GM13977 (cell line): ENCODE results near the gene HYI.
"Not testable (repeated sequence)": the region's sequence is repeated elsewhere in the genome, so short reads cannot be mapped to it uniquely, and the experiment has no call there.

Source experiments
- DNase-seq: peaks from one replicate; pipeline ENCODE4 v3.0.0; 2012; ENCODE audit warnings: low spot score
- in situ Hi-C: fragments of 300-500 bp; cut with MboI; formaldehyde crosslinking; loops from one replicate; pipeline ENCODE4 v1.12.0; 2022; ENCODE audit warnings: low sequenced_read_pairs, low pct_unique_long_range_greater_than_20kb, mixed read lengths, inconsistent platforms; ENCODE audit not compliant: unreplicated experiment
- TF ChIP-seq, protein P1 (sequence below): IDR thresholded peaks from 2 replicates; pipeline ENCODE4 v1.5.1; 2012; ENCODE audit warnings: mild to moderate bottlenecking, control low read depth; ENCODE audit not compliant: insufficient read depth; ENCODE audit errors: extremely low read depth, missing control alignments

Gene HYI, protein sequence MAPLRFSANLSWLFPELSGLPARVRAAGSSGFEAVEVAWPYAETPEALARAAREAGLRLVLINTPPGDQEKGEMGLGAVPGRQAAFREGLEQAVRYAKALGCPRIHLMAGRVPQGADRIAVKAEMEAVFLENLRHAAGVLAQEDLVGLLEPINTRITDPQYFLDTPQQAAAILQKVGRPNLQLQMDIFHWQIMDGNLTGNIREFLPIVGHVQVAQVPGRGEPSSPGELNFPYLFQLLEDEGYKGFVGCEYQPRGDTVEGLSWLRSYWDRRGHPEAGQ

DNA sequence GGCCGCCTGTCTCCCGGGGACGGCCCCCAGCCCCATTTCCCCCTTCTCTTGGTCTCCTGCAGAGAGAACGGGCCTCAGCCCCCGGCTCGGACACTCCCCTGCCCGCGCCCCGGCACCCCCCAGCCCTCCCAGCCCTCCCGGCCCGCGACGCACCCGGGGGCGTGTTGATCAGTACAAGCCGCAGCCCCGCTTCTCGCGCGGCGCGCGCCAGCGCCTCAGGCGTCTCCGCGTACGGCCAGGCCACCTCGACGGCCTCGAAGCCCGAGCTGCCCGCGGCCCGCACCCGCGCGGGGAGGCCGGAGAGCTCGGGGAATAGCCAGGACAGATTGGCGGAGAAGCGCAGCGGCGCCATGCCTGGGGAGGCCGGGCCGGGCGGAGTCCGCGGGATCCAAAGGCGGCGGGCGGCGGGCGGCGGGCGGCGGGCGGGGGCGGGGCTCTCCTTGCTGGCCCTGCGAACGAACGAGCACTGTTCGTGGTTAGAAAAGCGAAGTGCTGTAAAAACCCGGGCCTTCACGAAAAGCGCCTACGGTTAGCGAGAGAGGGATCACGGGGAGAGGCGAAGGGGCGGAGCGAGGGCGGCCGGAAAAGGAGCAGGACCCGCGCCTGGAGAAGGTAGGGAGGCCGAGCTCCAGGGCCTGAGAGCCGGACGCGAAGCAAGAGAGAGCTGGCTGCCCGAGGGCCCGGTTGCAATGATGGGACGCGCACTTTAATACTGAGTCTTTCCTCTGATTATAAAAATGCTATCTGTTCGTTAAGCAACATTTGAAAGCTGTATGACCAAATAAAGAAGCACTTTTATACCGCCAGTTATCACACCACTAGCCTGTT lies at the start of gene HYI:
HYI (minus strand) TSS at position 490 of the 828 bp plus-strand sequence; CDS start at position 352, 138 bp downstream.
- TF ChIP-seq, protein P1, sequence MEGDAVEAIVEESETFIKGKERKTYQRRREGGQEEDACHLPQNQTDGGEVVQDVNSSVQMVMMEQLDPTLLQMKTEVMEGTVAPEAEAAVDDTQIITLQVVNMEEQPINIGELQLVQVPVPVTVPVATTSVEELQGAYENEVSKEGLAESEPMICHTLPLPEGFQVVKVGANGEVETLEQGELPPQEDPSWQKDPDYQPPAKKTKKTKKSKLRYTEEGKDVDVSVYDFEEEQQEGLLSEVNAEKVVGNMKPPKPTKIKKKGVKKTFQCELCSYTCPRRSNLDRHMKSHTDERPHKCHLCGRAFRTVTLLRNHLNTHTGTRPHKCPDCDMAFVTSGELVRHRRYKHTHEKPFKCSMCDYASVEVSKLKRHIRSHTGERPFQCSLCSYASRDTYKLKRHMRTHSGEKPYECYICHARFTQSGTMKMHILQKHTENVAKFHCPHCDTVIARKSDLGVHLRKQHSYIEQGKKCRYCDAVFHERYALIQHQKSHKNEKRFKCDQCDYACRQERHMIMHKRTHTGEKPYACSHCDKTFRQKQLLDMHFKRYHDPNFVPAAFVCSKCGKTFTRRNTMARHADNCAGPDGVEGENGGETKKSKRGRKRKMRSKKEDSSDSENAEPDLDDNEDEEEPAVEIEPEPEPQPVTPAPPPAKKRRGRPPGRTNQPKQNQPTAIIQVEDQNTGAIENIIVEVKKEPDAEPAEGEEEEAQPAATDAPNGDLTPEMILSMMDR: no peak
- peak; percentile 78 for DNase-seq

DNA sequence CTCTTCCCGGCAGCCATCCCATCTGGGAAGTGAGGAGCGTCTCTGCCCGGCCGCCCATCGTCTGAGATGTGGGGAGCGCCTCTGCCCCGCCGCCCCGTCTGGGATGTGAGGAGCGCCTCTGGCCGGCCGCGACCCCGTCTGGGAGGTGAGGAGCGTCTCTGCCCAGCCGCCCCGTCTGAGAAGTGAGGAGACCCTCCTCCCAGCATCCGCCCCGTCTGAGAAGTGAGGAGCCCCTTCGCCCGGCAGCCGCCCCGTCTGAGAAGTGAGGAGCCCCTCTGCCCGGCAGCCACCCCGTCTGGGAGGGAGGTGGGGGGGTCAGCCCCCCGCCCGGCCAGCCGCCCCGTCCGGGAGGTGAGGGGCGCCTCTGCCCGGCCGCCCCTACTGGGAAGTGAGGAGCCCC lies 48.1 kb upstream of the HYI start:
- DNase-seq, in situ Hi-C loops: not testable (repeated sequence)

More for the DNA sequence above, at the start of gene HYI:
- in situ Hi-C loops: no loop called here

DNA sequence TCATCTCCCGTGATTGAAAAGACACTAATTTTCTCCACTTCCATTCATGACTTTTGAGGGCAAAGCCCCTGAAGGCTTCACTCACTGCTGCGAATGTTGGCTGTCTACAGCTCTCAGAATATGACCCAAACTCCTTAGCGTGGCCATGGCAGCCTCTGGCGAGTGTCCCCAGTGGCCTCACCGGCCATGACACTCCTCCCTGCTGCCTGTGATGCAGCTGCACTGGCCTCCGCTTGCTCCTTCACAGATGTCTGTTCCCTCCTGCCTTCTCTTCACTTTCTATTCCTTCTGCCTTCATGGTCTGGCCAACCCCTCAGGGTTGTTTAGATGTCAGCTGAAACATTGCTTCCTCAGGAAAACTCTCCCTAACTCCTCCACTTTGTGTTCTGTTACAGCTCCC lies 46.2 kb upstream of the HYI start:
- no peak for DNase-seq
- TF ChIP-seq, protein P1: no peak
- in situ Hi-C loops: no loop called here

DNA sequence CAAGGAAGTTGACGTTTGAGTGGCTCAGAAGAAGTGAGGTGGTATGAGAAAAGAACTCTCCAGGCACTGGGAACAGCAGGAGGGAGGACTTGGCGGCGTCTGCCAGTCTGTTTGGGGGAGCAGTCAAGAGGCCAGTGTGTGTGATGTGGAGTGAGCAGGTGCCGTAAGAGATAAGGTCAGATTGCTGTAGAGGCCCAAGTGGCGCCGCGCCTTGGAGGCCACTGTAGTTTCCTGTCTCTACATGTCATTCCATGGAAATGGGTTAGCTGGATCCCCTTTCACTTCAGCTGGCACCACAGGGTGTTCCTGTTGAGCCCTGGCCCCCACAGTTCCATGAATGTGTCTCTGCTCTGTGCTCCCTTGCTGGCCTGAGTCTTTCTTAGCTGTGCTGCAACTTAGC lies 41.5 kb upstream of the HYI start:
- no peak for DNase-seq
- TF ChIP-seq, protein P1: no peak
- in situ Hi-C loops: no loop called here

DNA sequence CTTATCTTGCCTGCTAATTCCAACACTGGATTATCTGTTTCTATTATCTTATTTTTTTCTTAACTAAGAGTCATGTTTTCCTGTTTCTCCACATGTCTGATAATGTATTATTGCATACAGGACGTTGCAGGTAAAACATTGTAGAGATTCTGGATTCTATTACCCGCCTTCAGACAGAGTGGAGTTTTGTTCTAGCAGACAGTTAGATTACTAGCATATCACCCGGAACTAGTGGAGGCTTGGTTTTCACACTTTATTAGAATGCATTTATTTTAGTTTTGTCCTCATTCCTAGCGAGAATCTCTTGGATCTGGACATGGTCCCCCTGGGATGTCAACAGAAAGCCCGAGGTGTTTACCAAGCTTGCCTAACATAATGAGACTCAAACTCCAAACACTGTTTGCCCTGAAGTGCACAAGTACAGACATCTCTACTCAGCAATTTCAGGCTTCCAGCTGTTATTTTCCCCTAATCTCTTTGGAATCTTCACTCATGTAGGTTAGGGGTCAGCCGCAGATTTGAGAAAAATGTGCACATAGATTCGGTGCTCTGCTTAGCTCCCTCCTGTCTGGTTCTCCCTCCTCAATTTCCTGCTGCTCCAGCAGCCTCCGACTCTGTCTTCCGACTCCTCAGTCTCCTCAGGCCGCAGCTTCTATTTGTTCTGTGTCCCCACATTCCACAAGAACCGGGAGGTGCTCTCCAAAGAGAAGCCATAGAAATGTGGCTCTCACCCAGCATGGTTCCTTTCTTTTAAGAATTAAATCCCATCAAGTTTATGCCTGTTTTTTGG lies 40.1 kb upstream of the HYI start:
- in situ Hi-C loops: no loop called here
- TF ChIP-seq, protein P1: no peak
- DNase-seq: no peak

DNA sequence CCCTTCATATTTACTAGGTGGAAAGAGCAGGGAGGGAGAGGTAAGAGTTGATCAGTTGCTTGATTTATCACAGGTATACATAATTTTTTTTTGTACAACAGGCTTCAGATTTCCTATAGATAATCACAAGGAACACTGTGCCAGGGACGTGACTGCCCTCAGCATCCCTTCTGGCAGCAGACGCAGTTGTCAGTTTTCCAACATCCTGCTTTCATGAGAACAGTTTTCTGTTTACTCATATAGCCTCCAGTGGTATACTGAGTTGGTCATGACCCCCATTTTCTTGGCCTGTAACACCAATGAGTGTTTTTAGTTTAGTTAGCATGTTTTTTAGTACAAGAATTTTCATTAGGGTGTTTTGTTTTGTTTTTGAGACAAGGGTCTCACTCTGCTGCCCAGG lies 39.1 kb upstream of the HYI start:
- DNase-seq: no peak
- TF ChIP-seq, protein P1: no peak
- in situ Hi-C loops: no loop called here
